Activated B cell treated with CpG ODN at 0.5 μM for 24 hours (primary cell): ENCODE results near the gene RPS25. TPM values are rescaled to one million over a fixed set of nuclear protein-coding genes. Genes with fewer than 3 reads are reported as not detected.

Experiments used
- ATAC-seq: fragments of 200-7000 bp; cut with Tn5 transposase; one replicate; pipeline ENCODE4 v1.10.0; 2021; ENCODE audit warnings: low read depth, mild to moderate bottlenecking, moderate library complexity
- CTCF ChIA-PET: fragments of 350-600 bp; sonication (Branson Sonifier 250); formaldehyde crosslinking; loops from one replicate; lab custom pipeline; 2021; ENCODE audit warnings: antibody characterized with exemption; lab: Charles Lee
- POLR2A ChIA-PET: fragments of 350-600 bp; sonication (Branson Sonifier 250); formaldehyde crosslinking; loops from one replicate; lab custom pipeline; 2021; ENCODE audit warnings: antibody characterized with exemption; lab: Charles Lee
- DNase-seq: peaks from one replicate; pipeline ENCODE4 v3.0.0; 2022
- H3K27ac Mint-ChIP-seq: one replicate; pipeline ENCODE4 v1.8.0; 2020; ENCODE audit warnings: mixed read lengths
- H3K27me3 Mint-ChIP-seq: one replicate; pipeline ENCODE4 v1.8.0; 2021; ENCODE audit warnings: mixed read lengths
- H3K36me3 Mint-ChIP-seq: one replicate; pipeline ENCODE4 v1.8.0; 2021; ENCODE audit warnings: low read depth, mixed read lengths
- H3K4me1 Mint-ChIP-seq: one replicate; pipeline ENCODE4 v1.8.0; 2021; ENCODE audit warnings: mixed read lengths
- H3K4me3 Mint-ChIP-seq: one replicate; pipeline ENCODE4 v1.8.0; 2020; ENCODE audit warnings: mild to moderate bottlenecking, mixed read lengths
- H3K9me3 Mint-ChIP-seq: one replicate; pipeline ENCODE4 v1.8.0; 2020; ENCODE audit warnings: mixed read lengths
- intact Hi-C: fragments of 100-400 bp; cut with micrococcal nuclease; formaldehyde crosslinking; loops from one replicate; pipeline ENCODE4 v1.15.1; 2024
- total RNA-seq: library from RNA; stranded (reverse); gene quantifications from 2 replicates; pipeline ENCODE4 v1.2.3, GENCODE V29; 2022
- TF ChIP-seq, protein P1 (sequence below): fragments of 200-600 bp; IDR thresholded peaks from one replicate; pipeline ENCODE4 v1.8.0; 2022; ENCODE audit warnings: antibody characterized with exemption, mild to moderate bottlenecking

RPS25 gene
- total RNA-seq, 1 donor from 2014 or later = 2,191 TPM

- H3K9me3 Mint-ChIP-seq = no peaks in the 10 kb centered on the region
- ChIA-PET POLR2A (interaction anchor here (0.5 kb wide), 1 partner anchor 154 kb away, joined by 3 read pairs; no protein-coding TSS in a partner anchor), CTCF (no interaction called here)
- TF ChIP-seq, protein P1, sequence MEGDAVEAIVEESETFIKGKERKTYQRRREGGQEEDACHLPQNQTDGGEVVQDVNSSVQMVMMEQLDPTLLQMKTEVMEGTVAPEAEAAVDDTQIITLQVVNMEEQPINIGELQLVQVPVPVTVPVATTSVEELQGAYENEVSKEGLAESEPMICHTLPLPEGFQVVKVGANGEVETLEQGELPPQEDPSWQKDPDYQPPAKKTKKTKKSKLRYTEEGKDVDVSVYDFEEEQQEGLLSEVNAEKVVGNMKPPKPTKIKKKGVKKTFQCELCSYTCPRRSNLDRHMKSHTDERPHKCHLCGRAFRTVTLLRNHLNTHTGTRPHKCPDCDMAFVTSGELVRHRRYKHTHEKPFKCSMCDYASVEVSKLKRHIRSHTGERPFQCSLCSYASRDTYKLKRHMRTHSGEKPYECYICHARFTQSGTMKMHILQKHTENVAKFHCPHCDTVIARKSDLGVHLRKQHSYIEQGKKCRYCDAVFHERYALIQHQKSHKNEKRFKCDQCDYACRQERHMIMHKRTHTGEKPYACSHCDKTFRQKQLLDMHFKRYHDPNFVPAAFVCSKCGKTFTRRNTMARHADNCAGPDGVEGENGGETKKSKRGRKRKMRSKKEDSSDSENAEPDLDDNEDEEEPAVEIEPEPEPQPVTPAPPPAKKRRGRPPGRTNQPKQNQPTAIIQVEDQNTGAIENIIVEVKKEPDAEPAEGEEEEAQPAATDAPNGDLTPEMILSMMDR = no peak
- intact Hi-C loops = no loop called here
- DNase-seq (no peak), ATAC-seq (no peak)
- peaks cover 21% of the 10 kb centered on the region for H3K4me1 Mint-ChIP-seq
- peaks cover 82% of the 10 kb centered on the region for H3K36me3 Mint-ChIP-seq
- H3K4me3 Mint-ChIP-seq = no peak overlapping the region
- no peaks in the 10 kb centered on the region for H3K27me3 Mint-ChIP-seq
- no peak overlapping the region for H3K27ac Mint-ChIP-seq
These were observed 6.6 kb downstream of the RPS25 start for GRCh38 chr11:119011476-119012053.

GRCh38 chr11:119006656-119007055 is 11.5 kb downstream of the RPS25 start:
- TF ChIP-seq, protein P1 = no peak
- no peak overlapping the region for H3K27ac Mint-ChIP-seq
- peaks cover 70% of the 10 kb centered on the region for H3K36me3 Mint-ChIP-seq
- DNase-seq (no peak), ATAC-seq (no peak)
- no peaks in the 10 kb centered on the region for H3K9me3 Mint-ChIP-seq
- ChIA-PET POLR2A (no interaction called here), CTCF (no interaction called here)
- H3K27me3 Mint-ChIP-seq = no peaks in the 10 kb centered on the region
- intact Hi-C loops = no loop called here
- peaks cover 4% of the 10 kb centered on the region for H3K4me1 Mint-ChIP-seq
- H3K4me3 Mint-ChIP-seq = no peak overlapping the region

DNA sequence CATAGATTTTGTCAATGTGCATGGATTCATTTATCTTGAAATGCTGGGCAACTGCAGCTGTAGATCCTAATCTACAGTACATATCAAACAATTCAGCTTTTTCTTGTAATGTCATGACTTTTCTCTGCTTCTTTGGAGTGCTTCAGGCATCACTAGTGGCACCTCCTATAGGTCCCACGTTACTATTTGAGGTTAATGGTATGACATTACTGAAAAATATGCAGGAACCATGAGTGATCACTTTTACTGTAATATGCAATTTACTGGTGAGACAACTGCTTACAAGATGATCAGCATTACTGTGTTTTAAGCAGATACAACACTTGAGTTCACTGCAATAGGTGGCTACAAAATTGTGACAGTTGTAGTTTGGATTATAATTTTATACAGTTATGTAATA is 17.2 kb downstream of the RPS25 start:
- CTCF ChIA-PET = no interaction called here

DNA sequence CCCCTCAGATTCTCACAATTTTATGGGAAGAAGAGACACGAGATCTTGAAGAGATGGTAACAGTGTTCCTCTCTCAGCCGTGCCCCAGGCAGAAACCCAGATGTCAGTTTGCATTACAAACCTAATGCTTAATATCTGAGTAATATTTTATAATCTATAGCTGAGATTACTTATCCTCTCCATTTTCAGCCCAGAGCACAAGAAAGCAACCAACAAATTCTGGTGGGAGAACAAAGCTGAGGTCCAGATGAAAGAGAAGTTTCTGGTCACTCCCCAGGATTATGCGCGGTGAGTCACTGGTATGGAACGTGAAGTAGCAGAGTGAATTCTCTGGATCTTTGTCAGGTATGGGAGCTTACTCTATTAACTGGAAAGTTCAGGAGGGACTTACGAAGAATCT is 19.3 kb downstream of the RPS25 start:
- ChIA-PET POLR2A (interaction anchor here (2.2 to 2.6 kb wide), 3 partner anchors 15 to 69 kb away, joined by 17 to 33 read pairs (median 18); partner anchors contain the start of genes RPS25, TRAPPC4 and VPS11), CTCF (no interaction called here)
- Mint-ChIP-seq H3K36me3 (peaks cover 51% of the 10 kb centered on the region), H3K9me3 (no peaks in the 10 kb centered on the region), H3K27me3 (no peaks in the 10 kb centered on the region), H3K27ac (peak overlapping the region; percentile 91), H3K4me1 (peaks cover 32% of the 10 kb centered on the region), H3K4me3 (peak overlapping the region; percentile 95)
- intact Hi-C loops = loop anchor here (1.0 to 10.0 kb wide), 7 partner anchors 19 to 426 kb away; partner anchors contain the start of genes ARCN1, C2CD2L, HYOU1 and MCAM
- no peak for ATAC-seq
- DNase-seq = no peak
- TF ChIP-seq, protein P1 = no peak

More for the DNA sequence above, 17.2 kb downstream of the RPS25 start:
- peak overlapping the region; percentile 24 for H3K4me3 Mint-ChIP-seq
- H3K36me3 Mint-ChIP-seq = peaks cover 62% of the 10 kb centered on the region
- no peaks in the 10 kb centered on the region for H3K9me3 Mint-ChIP-seq
- intact Hi-C loops = no loop called here
- TF ChIP-seq, protein P1 = no peak
- DNase-seq (no peak), ATAC-seq (no peak)
- H3K27me3 Mint-ChIP-seq = no peaks in the 10 kb centered on the region
- no peak overlapping the region for H3K27ac Mint-ChIP-seq
- H3K4me1 Mint-ChIP-seq = peaks cover 32% of the 10 kb centered on the region
- POLR2A ChIA-PET = interaction anchor here (0.6 to 0.7 kb wide), 2 partner anchors 33 to 107 kb away, joined by 4 to 8 read pairs; no protein-coding TSS in a partner anchor

GRCh38 chr11:118998388-118998717 is 19.8 kb downstream of the RPS25 start:
- peak; percentile 12 for ATAC-seq
- intact Hi-C loops = loop anchor here (1.0 to 10.0 kb wide), 7 partner anchors 20 to 426 kb away; partner anchors contain the start of genes ARCN1, C2CD2L, HYOU1 and MCAM
- DNase-seq = no peak
- peaks cover 46% of the 10 kb centered on the region for H3K36me3 Mint-ChIP-seq
- peak overlapping the region; percentile 91 for H3K27ac Mint-ChIP-seq
- H3K27me3 Mint-ChIP-seq = no peaks in the 10 kb centered on the region
- CTCF ChIA-PET = no interaction called here
- POLR2A ChIA-PET = interaction anchor here (0.6 to 2.6 kb wide), 9 partner anchors 12 to 208 kb away, joined by 3 to 33 read pairs (median 4); partner anchors contain the start of genes DDX6, HYOU1, RPS25 and TRAPPC4
- peak overlapping the region; percentile 95 for H3K4me3 Mint-ChIP-seq
- TF ChIP-seq, protein P1 = no peak
- peaks cover 32% of the 10 kb centered on the region for H3K4me1 Mint-ChIP-seq
- no peaks in the 10 kb centered on the region for H3K9me3 Mint-ChIP-seq
